PC-9 (cell line): ENCODE data around the gene MBTPS1. TPM values are rescaled to one million over a fixed set of nuclear protein-coding genes. Genes with fewer than 3 reads are reported as not detected.

Experiments used
- BruUV-seq: library from RNA; stranded (reverse); fragments of 400-500 nt; replicated peaks from 2 replicates; lab custom pipeline; 2021; lab: Mats Ljungman, UMichigan
- CTCF ChIA-PET: fragments of 300-600 bp; sonication (Branson Sonifier 250); formaldehyde crosslinking; loops from one replicate; lab custom pipeline; 2022; ENCODE audit warnings: antibody characterized with exemption; lab: Charles Lee
- POLR2A ChIA-PET: fragments of 300-600 bp; sonication (Branson Sonifier 250); formaldehyde crosslinking; loops from one replicate; lab custom pipeline; 2022; ENCODE audit warnings: antibody characterized with exemption; ENCODE audit not compliant: unreplicated experiment; lab: Charles Lee
- DNase-seq, 2 experiments: peaks; one replicate each; pipeline versions ENCODE4 v3.0.0 to v3.0.0-alpha.2; 2015 to 2022; ENCODE audit warnings: mixed read lengths in 1 of 2
- H2AFZ ChIP-seq: fragments of 200-600 bp; sonication (generic); 2 replicates; pipeline ENCODE4 v1.8.1; 2017; ENCODE audit warnings: antibody characterized with exemption
- H3F3A ChIP-seq: fragments of 200-600 bp; sonication (generic); 2 replicates; pipeline ENCODE4 v1.8.1; 2017; ENCODE audit warnings: antibody characterized with exemption, mild to moderate bottlenecking, low read depth; ENCODE audit not compliant: insufficient read depth
- H3K27ac ChIP-seq: fragments of 200-600 bp; sonication (generic); 2 replicates; pipeline ENCODE4 v1.6.1; 2016; ENCODE audit warnings: mixed run types
- H3K27me3 ChIP-seq: fragments of 200-600 bp; sonication (generic); 2 replicates; pipeline ENCODE4 v1.6.1; 2016; ENCODE audit warnings: low read depth, mixed run types; ENCODE audit not compliant: insufficient read depth
- H3K36me3 ChIP-seq: fragments of 200-600 bp; sonication (generic); 2 replicates; pipeline ENCODE4 v1.6.1; 2016; ENCODE audit warnings: low read depth, mixed run types
- H3K4me1 ChIP-seq: fragments of 200-600 bp; sonication (generic); replicated peaks from 2 replicates; pipeline ENCODE4 v1.6.1; 2016; ENCODE audit warnings: mixed run types; ENCODE audit not compliant: insufficient read depth
- H3K4me2 ChIP-seq: fragments of 200-600 bp; sonication (generic); 2 replicates; pipeline ENCODE4 v1.6.1; 2017; ENCODE audit warnings: mixed run types
- H3K4me3 ChIP-seq: fragments of 200-600 bp; sonication (generic); 2 replicates; pipeline ENCODE4 v1.6.1; 2016; ENCODE audit warnings: mixed run types
- H3K79me2 ChIP-seq: fragments of 200-600 bp; sonication (generic); 2 replicates; pipeline ENCODE4 v1.6.1; 2017; ENCODE audit warnings: low read depth, mixed run types
- H3K9me2 ChIP-seq: fragments of 200-600 bp; sonication (generic); 2 replicates; pipeline ENCODE4 v1.8.1; 2017; ENCODE audit warnings: mild to moderate bottlenecking; ENCODE audit not compliant: insufficient read depth
- H3K9me3 ChIP-seq: fragments of 200-600 bp; sonication (generic); 2 replicates; pipeline ENCODE4 v1.8.1; 2016; ENCODE audit warnings: low read depth; ENCODE audit not compliant: insufficient read depth
- H4K20me1 ChIP-seq: fragments of 200-600 bp; sonication (generic); 2 replicates; pipeline ENCODE4 v1.8.1; 2017; ENCODE audit not compliant: insufficient read depth
- CTCF ChIP-seq: fragments of 200-600 bp; sonication (generic); conservative IDR thresholded peaks from 2 replicates; pipeline ENCODE4 v1.6.1; 2017; ENCODE audit warnings: mixed run types, antibody characterized with exemption, mild to moderate bottlenecking, moderate library complexity
- EZH2 ChIP-seq: fragments of 200-600 bp; sonication (generic); IDR thresholded peaks from 2 replicates; pipeline ENCODE4 v1.8.0; 2017; ENCODE audit warnings: antibody characterized with exemption, low read depth
- intact Hi-C: fragments of 100-400 bp; cut with micrococcal nuclease; formaldehyde crosslinking; loops from one replicate; pipeline ENCODE4 v1.10.0; 2022; ENCODE audit not compliant: unreplicated experiment
- total RNA-seq: library from RNA; stranded (reverse); gene quantifications from 2 replicates; pipeline ENCODE4 v1.2.3, GENCODE V29; 2021

The MBTPS1 gene
- total RNA-seq, 1 experiment from 2014 or later, result 96.0 TPM

- no TSS peak for BruUV-seq
- intact Hi-C loops, result loop anchor here (5.0 kb wide), 3 partner anchors 71 to 216 kb away; no protein-coding TSS in a partner anchor
- peaks cover 37% of the 10 kb centered on the region for H3K27me3 ChIP-seq
These were observed 73.8 kb downstream of the MBTPS1 start for GRCh38 chr16:84042879-84043485.

GRCh38 chr16:84042308-84042878 lies 74.3 kb downstream of the MBTPS1 start, which contains the start of gene SLC38A8:
SLC38A8 (minus strand) TSS chr16:84042795; CDS start chr16:84042157, 638 bp downstream.
- H3K36me3 ChIP-seq, result no peaks in the 10 kb centered on the region
- ChIA-PET POLR2A (no interaction called here), CTCF (interaction anchor here (1.1 kb wide), 1 partner anchor 115 kb away, joined by 3 read pairs; no protein-coding TSS in a partner anchor)
- no peaks in the 10 kb centered on the region for H4K20me1 ChIP-seq
- H3K27me3 ChIP-seq, result peaks cover 37% of the 10 kb centered on the region
- H3F3A ChIP-seq, result no peaks in the 10 kb centered on the region
- H2AFZ ChIP-seq, result no peak within 1 kb of the TSS
- no peak within 1 kb of the TSS for H3K4me3 ChIP-seq
- intact Hi-C loops, result loop anchor here (5.0 kb wide), 3 partner anchors 70 to 215 kb away; no protein-coding TSS in a partner anchor
- no peaks in the 10 kb centered on the region for H3K9me2 ChIP-seq
- no peak within 1 kb of the TSS for H3K27ac ChIP-seq
- DNase-seq, result no peak
- H3K4me2 ChIP-seq, result peak within 1 kb of the TSS; percentile 29
- TF ChIP-seq EZH2, result no peak
- no peak for TF ChIP-seq CTCF
- no peaks in the 10 kb centered on the region for H3K9me3 ChIP-seq
- no peaks in the 10 kb centered on the region for H3K79me2 ChIP-seq
- no TSS peak for BruUV-seq
- H3K4me1 ChIP-seq, result no peaks in the 10 kb centered on the region

More at GRCh38 chr16:84042879-84043485, 73.8 kb downstream of the MBTPS1 start:
- Histone ChIP-seq H3K4me2 (peak overlapping the region; percentile 29), H3F3A (no peaks in the 10 kb centered on the region), H4K20me1 (no peaks in the 10 kb centered on the region), H3K9me3 (no peaks in the 10 kb centered on the region), H3K27ac (no peak overlapping the region), H3K4me3 (no peak overlapping the region), H3K36me3 (no peaks in the 10 kb centered on the region), H3K79me2 (no peaks in the 10 kb centered on the region), H2AFZ (no peak overlapping the region), H3K9me2 (no peaks in the 10 kb centered on the region), H3K4me1 (no peaks in the 10 kb centered on the region)
- POLR2A ChIA-PET, result interaction anchor here (1.0 kb wide), 1 partner anchor 29 kb away, joined by 6 read pairs; no protein-coding TSS in a partner anchor
- DNase-seq, result peak in 1 of 2 experiments; percentile 46
- TF ChIP-seq CTCF, result no peak
- no peak for TF ChIP-seq EZH2
- CTCF ChIA-PET, result interaction anchor here (0.9 to 1.1 kb wide), 2 partner anchors 88 to 116 kb away, joined by 3 read pairs; no protein-coding TSS in a partner anchor

GRCh38 chr16:84041881-84042280 lies 74.9 kb downstream of the MBTPS1 start:
- no peaks in the 10 kb centered on the region for H3F3A ChIP-seq
- TF ChIP-seq EZH2 (no peak), CTCF (no peak)
- DNase-seq, result no peak
- ChIA-PET POLR2A (no interaction called here), CTCF (no interaction called here)
- no peaks in the 10 kb centered on the region for H3K4me1 ChIP-seq
- H3K4me2 ChIP-seq, result no peak overlapping the region
- H3K27me3 ChIP-seq, result peaks cover 41% of the 10 kb centered on the region
- no peak overlapping the region for H3K27ac ChIP-seq
- H2AFZ ChIP-seq, result no peak overlapping the region
- H4K20me1 ChIP-seq, result no peaks in the 10 kb centered on the region
- intact Hi-C loops, result loop anchor here (5.0 kb wide), 3 partner anchors 70 to 215 kb away; no protein-coding TSS in a partner anchor
- H3K9me3 ChIP-seq, result no peaks in the 10 kb centered on the region
- H3K4me3 ChIP-seq, result no peak overlapping the region
- no TSS peak for BruUV-seq
- no peaks in the 10 kb centered on the region for H3K9me2 ChIP-seq
- H3K36me3 ChIP-seq, result no peaks in the 10 kb centered on the region
- H3K79me2 ChIP-seq, result no peaks in the 10 kb centered on the region
